Skin epidermis (tissue), 12 donors: ENCODE data around the gene CERK.

Source experiments
- H3K27ac ChIP-seq, 21 experiments: fragments of 200-600 bp; sonication (generic) in 11 of 21; one replicate each; pipeline ENCODE4 v1.5.0; 2020; ENCODE audit warnings: mild to moderate bottlenecking in 3 of 21, inconsistent platforms in 2 of 21, moderate library complexity in 2 of 21
- H3K4me3 ChIP-seq, 7 experiments: fragments of 200-600 bp; sonication (generic) in 2 of 7; one replicate each; pipeline ENCODE4 v1.5.0; 2020; ENCODE audit warnings: inconsistent platforms in 2 of 7, mild to moderate bottlenecking in 2 of 7, moderate library complexity in 1 of 7

The CERK gene

DNA sequence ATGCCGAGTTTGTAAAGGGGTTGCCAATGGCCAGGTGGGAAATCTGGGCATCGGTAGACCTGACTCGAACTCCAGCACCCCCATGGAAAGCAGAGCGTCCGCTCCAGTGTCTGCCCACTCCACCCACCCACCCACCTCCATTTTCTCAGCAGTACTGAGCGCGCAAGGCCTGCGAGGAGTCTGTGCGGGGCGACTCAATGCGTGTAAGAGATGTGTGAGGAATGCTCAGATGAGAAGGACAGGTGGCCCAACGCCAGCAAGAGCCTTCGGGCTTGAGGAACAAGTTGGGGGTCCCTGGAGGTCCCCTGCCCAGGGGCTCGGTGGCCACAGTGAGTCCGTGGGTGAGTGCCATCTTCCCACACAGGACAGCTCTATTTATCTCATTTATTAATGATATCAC is 50.6 kb downstream of the CERK start:
- no peak overlapping the region for H3K4me3 ChIP-seq
- H3K27ac ChIP-seq, result no peak overlapping the region

DNA sequence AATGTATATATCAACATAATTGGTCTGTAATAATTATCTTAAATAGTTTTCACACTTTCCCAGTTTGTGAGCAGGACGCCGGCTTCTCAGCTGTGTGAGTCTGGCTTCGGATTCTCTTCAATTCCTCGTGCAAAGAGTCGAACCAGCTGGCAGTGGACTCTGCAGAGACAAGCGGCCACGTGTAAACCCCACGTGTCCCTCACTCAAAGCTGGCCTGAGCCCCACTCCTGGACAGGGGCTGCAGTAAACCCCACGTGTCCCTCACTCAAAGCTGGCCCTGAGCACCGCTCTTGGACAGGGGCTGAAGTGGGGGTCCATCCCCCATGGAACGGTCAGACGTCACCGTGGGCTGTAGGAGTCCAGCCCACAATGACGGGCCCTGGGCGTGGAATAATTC is 51.0 kb downstream of the CERK start:
- Histone ChIP-seq H3K4me3 (no peak overlapping the region), H3K27ac (no peak overlapping the region)

DNA sequence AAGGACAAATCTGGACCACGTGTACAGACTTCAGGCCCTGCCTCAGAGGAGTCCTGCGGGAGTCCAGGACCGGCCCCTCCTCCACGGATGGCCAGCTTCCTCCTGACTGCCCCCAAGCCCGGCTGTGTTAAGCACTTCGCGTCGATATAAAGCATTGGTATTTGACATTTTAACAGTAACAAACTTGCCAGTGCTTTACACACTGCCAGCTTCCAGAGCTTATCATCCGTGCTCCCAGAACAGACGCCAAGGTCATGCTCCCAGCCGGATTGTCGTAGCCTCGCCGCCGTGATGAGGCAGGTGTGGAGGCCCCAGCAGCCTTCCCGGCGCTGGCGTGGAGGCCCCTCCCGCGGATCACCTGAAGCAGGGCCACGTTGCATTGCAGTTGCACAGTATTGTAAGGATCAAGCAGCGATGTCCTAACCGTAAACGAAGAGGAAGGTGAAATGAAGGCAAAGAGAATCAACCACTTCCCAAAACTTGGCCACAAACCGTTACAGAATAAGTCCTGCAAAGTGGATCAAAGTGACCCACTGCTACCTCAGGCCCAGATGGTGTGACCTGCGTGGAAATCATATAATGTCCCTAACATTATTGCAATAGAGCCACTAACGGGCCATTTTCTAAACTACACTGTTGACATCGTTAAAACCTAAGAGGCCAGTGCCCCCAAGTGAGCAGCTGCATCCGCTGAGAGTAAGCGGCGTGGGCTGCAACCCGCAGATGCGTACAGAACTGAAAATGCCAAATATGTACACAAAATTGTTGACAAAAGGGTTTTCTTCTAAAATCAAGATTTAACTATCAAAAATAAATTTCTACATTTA is 51.6 kb downstream of the CERK start:
- Histone ChIP-seq H3K4me3 (no peak overlapping the region), H3K27ac (peak overlapping the region in 5 of 21 experiments; percentile 4 to 59 (median 41))

DNA sequence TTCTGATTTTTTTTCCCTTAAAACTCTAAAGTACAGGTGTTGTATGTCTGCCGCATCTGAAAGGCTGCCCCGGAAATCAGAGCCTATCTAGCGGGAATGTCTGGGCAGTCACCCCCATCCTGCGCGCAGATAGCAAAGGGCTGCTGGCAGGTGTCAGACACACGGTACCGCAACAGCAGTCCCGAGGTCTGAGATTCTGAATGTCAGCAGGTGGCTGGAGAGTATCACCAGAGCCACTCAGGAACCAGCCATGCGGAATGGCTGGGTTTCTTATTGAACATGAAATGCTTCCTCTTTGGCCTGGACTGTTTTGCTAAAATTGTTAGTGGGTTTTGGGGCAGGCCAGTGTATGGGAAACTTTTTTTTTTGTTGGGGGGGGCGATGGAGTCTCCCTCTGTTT is 53.3 kb downstream of the CERK start:
- Histone ChIP-seq H3K4me3 (no peak overlapping the region), H3K27ac (peak overlapping the region in 3 of 21 experiments; percentile 15 to 59 (median 27))

DNA sequence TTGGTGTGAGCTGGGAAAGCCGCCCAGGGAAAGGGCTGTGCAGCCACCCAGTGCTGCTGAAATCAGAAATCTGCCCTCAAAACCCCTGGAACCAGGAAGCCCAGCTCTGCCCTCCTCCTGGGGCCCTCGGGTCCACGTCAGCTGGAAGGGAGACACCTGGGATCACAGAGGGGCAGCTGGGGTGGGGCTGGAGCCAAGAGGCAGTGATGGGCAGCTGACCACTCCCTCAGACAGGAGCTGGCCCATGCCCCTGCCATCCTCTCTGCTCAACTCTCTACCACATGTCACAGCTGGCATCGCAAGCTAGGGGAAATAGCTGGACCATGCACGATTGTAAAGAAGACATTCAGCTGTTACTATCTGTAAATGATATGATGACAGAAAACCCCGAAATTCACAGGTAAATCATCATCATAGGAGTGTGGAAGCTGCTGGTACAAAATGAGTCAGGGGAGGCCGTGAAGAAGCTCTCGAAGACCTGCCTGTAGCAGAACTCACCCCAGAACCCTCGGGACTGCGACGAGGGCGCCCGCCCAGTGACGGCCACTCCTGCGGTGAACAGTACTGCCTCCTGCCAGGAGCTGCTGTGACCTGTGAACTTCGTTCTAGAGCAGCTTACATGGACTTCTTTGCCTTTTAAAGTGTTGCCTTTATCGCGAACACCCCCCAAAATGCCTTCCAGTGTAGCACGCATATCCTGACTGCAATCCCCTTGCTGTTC is 55.9 kb downstream of the CERK start:
- H3K4me3 ChIP-seq, result no peak overlapping the region
- no peak overlapping the region for H3K27ac ChIP-seq

DNA sequence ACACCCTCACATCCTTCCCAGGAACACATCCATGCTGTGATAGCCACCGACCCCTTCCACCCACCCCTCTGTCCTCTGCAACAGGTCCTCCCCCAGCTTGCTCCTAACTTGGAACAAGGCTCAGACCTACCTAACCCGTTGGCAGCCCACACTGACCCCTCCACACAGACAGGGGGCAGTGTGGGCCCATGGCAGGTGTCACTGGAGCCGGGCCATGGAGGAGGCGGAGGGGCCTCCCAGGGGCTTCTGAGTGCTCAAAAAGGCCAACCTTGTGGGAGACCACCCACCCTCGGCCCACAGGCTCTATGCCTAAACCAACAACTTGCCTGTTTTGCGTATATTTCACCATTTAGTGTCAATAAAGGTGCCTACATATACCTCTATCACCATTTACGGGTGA is 57.0 kb downstream of the CERK start:
- H3K4me3 ChIP-seq, result no peak overlapping the region
- no peak overlapping the region for H3K27ac ChIP-seq

DNA sequence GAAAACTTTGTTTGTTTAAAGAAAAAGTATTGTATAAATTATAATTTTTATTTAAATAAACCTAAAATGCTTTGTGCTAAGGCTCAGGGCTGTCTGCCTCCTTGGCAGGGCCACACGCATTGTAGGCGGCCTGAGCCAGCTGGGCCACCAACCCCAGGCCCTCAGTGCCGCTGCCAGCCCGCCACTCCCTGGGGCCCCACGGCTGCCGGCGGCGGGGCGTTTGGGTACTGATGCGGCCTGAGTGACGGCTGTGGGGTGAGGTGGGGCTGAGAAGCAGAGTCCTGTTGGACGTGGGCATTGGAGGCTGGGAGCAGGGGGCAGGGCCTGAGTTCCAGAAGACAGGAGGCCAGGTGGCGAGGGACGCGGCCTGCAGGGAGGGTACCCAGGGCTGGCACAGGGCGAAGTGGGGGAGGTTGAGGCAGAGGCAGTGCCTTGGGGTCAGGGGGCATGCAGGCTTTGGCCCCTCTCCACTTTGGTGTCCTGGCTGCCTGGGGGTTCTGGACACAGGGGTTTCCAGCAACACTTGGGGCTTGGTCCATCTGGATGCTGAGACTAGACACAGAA is 58.3 kb downstream of the CERK start:
- Histone ChIP-seq H3K4me3 (no peak overlapping the region), H3K27ac (peak overlapping the region in 16 of 21 experiments; percentile 3 to 78 (median 50))

DNA sequence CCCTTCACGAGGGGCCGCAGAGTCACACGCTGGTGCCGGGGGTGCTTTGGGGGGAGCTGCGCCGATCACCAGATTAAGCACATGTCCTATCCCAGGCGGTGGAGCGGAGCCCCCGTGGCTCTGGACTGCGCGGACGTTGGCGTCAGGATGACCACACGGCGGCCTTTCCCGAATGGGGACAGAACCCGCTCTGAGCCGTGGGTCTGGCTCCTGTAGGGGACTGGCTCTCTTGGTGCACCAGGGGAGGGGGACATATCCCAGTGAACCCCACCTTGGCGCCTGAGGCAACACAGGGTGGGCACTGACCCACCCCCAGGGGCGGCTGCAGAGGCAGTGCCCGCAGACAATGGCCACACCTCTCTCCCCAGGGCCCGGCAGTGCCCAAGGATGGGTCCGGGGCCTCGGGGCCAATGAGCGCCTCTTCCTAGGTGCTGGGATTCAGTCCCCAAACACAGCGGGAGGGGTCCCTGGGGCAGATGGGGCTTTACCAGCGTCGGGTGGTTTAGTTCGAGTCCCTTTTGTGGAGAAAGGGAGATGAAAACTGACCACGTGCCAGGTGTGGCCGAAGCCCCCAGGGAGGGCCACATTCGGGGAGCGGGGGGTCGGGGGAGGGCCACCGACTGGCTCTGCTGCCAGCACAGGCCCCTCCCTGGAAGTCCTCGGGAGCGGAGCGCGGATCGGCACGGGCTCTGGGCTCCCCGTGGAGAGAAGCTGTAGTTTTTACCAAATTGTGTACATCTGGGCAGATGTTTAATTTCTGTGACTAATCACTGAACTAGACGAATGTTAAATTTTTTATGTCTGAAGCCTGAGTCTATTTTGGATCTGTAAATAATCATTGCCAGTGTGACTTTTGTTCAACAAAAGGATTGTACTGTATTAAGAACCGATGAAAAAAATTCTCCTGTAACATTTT is 59.0 kb downstream of the CERK start:
- no peak overlapping the region for H3K4me3 ChIP-seq
- H3K27ac ChIP-seq, result peak overlapping the region in 12 of 21 experiments; percentile 3 to 73 (median 42)

DNA sequence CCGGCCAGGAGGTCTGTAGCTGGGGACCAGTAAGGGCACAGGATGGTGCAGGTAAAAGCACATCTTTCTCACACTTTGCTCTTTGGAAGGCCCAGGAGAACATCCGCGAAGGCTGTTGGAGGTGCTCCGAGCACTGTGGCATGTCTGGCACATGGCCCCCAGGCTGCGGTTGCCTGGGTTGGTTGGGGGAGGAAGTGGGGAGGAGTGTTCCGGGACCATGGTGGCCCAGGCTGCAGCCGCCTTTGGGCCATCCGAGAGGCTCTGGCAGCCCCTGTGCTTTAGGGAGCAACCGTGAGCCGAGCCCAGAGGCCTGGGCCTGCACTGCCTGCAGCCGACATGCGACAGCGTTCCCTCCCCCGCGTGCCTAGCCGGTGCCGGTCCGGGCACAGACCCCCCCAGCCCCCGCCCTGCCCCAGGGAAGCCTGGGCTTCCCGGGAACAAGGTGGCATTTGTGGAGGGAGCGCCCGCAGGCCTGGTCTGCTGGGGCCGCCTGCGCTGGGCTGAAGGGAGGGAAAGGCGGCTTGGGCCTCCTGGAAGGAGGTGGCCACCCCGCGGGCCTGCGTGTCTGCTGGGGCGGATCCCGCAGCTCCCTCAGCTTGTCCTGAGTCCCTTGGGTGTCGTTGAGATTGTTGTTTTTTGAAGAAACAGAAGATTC is 59.9 kb downstream of the CERK start:
- Histone ChIP-seq H3K27ac (peak overlapping the region in 4 of 21 experiments; percentile 6 to 73 (median 30)), H3K4me3 (no peak overlapping the region)

DNA sequence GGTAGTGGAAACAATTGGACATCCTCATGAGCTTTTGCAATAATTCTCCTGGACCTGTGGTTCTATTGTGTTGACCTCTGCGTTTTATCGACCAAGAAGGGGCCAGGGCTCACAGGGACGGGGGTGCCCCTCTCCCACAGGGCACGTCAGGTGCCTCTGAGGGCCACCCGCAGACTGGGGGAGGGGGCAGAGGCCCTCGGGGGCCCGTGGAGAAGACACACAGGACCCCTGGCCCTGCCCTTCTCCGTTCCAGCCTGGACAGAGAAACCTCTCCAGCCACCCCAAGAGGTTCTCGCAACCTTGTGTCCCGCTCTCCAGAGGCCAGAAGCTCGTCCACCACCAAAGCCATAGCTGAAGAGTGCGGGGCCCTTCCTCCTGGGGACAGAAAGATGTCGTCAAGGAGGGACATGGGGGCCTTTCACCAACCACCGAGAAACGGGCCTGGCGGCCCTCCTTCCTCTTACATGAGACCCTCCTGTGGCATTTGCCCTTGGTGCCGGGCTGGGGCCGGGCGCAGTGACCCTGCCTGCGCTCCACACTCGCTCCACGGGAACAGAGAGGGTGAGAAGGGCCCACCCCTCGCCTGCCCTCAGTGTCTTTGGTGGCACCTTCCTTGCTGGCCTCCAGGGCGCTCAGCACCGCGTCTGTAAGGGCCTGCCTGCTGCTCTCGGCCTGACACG is 60.6 kb downstream of the CERK start:
- no peak overlapping the region for H3K4me3 ChIP-seq

DNA sequence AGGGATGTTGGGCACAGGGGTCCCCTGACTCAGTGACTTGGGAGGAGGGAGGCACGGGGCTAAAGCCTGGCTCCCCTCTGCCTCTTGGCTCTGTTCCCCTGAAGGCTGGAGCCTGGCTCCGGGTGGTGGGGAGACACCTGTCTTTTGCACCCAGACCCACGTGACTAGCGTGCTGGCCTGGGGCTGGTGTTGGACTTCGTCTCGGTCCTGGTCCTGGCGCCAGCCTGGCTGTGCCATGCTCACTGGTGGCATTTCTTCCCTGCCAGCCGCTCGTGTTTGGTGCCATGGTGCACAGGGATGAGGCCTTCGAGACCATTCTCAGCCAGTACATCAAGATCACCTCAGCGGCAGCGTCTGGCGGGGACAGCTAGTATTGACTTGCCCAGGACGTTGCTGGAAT is 61.2 kb downstream of the CERK start:
- H3K4me3 ChIP-seq, result no peak overlapping the region
- peak overlapping the region in 1 of 21 experiments; percentile 49 for H3K27ac ChIP-seq

More for the DNA sequence above, 60.6 kb downstream of the CERK start:
- peak overlapping the region in 3 of 21 experiments; percentile 6 to 73 (median 19) for H3K27ac ChIP-seq

DNA sequence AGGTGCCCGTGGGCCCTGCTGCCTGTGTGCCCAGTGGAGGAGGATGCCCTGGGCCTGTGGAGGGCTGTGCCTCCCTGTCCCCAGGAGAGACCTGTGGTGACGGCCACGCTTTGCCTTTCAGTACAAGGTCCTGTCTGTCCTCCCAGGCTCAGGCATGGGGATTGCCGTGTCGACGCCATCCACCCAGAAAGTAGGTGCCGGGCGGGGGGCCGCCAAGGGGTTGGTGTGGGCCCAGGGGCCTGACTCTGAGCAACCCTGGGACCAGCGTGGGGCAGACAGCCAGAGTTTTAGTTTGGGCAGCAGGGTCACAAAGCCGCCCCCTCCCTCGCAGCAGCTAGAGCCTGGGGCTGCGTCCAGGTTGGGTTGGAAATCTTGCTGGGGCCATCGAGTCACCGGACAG is 61.6 kb downstream of the CERK start:
- Histone ChIP-seq H3K4me3 (no peak overlapping the region), H3K27ac (peak overlapping the region in 1 of 21 experiments; percentile 49)

DNA sequence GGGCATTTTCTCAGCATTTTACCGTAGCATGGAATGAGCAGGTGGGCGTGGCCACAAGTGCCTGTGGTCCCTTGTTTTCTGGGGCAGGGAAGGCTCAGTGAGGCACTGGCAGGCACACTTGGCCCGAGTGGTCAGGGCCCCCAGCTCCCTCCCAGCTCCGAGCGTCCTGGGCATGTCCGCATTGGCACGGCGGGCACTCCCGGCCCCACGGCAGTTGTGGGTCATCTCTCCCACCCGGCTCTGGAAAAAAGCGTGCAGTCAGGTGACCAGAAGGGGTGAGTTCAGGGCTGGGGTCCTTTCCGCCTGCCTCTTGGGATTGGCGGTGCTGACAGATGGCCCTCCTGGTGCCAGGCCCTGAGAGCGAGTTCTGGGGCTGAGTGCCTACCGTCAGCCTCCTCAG is 62.1 kb downstream of the CERK start:
- Histone ChIP-seq H3K27ac (peak overlapping the region in 2 of 21 experiments; percentile 14 to 49), H3K4me3 (no peak overlapping the region)

DNA sequence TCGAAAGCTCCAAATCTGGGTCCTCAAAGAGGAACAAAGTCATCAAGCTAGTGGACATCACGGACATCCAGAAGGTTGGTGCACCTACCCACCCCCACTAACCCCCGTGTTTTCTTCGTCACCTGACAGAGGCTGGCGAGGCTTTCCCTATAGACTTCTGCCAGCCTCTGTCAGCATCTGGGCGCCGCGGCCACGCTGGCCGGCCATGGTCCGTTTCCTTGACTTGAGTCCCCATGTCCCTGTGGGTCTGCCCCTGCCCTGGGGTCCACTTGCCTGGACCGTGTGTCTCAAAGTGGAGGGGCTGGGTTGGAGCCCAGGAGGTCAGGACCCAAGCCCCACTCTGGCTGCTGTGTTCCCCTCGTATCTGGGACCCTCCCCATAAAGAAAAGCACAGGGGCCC is 62.6 kb downstream of the CERK start:
- no peak overlapping the region for H3K4me3 ChIP-seq
- H3K27ac ChIP-seq, result peak overlapping the region in 3 of 21 experiments; percentile 19 to 75 (median 64)

DNA sequence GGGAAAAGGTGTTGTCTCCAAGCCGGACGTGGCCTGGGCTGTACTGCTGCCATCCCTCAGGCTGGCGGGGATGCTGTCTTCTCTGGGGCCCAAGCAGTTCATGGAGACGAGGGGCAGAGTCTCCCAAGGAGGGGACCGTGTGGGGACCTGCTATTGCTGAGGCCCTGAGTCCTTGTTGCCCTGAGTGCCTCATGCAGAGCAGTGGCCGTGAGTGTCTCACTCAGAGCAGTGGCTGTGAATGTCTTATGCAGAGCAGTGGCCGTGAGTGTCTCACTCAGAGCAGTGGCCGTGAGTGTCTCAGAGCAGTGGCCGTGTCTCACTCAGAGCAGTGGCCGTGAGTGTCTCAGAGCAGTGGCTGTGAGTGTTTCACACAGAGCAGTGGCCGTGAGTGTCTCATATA is 63.1 kb downstream of the CERK start:
- H3K4me3 ChIP-seq, result peak overlapping the region in 3 of 7 experiments; percentile 11 to 27 (median 20)
- peak overlapping the region in 17 of 21 experiments; percentile 14 to 79 (median 64) for H3K27ac ChIP-seq

DNA sequence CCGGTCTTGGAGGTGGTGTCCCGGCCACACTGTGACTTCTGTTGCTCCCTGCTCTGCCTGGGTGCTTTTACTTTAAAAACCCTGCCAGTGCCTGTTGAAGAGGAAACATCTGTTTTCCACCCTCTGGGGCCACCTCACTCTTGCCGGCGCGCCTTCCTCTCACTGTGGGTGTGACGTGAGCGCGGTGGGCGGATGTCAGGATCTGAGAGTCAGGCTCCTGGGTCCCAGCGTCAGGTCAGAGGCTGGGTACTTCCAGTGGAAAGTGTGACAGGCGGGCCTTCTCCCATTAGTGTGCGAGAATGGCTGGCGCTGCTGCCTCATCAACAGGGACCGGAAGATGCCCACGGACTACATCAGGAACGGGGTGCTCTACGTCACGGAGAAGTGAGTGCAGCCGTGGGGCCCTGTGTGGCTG is 63.7 kb downstream of the CERK start:
- Histone ChIP-seq H3K27ac (peak overlapping the region in 19 of 21 experiments; percentile 4 to 79 (median 64)), H3K4me3 (peak overlapping the region in 4 of 7 experiments; percentile 1 to 27 (median 16))

DNA sequence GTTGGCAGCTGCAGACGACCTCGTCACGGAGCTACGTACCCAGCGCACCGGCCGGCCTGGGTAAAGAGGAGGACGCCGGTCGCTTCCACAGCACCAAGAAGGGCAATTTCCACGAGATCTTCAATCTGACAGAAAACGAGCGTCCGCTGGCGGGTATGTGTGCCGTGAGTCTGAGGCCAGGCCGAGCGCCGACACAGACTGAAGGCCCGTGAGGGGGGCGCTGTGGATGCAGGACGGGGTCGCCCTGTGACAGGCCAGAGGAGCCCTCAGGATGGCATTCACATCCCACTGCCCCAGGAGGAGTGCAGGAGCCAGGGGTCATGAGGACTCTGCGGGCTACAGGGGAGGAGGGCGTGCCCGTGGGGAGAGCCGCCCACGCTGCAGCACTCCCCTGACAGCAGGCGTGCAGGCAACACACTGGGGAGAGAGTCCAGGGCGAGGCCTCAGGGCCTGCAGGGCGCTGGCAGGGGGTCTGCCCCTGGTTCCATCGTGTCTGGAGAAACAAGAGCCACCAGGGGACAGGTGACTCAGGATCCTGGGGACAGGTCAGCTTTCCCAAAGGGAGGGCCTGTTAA is 64.3 kb downstream of the CERK start:
- Histone ChIP-seq H3K4me3 (peak overlapping the region in 4 of 7 experiments; percentile 1 to 27 (median 16)), H3K27ac (peak overlapping the region in 19 of 21 experiments; percentile 4 to 79 (median 64))

DNA sequence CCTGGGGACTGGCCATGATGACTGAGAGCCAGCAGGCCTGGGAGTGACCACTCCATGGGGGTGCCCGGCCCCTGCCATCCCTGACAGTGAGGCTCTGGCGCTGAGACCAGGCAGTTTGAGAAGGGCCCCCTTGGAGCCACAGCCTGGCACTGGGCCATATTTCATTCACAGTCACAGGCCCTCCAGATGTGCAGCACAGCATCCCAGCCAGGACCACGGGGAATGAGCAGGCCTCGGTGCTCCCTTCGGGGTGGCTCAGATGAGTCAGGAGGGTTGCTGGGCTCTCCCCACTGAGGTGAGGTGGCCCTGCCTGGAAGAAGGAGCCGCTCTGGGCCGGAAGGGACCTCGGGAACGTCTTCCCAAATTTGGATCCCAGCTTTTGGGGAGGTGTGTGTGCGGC is 64.8 kb downstream of the CERK start:
- Histone ChIP-seq H3K27ac (peak overlapping the region in 8 of 21 experiments; percentile 14 to 79 (median 50)), H3K4me3 (no peak overlapping the region)
